GM06990 (cell line): Measurements from ENCODE around the gene PTGES3.

ENCODE experiments used
- DNase-seq: peaks from one replicate; pipeline ENCODE4 v3.0.0-alpha.2; 2011; ENCODE audit not compliant: insufficient read length; ENCODE audit errors: extremely low read depth
- H3K27me3 ChIP-seq: replicated peaks from 2 replicates; pipeline ENCODE4 v1.6.0; 2011; ENCODE audit warnings: low read length; ENCODE audit not compliant: control insufficient read depth, insufficient read depth
- H3K36me3 ChIP-seq: 2 replicates; pipeline ENCODE4 v1.5.1; 2011; ENCODE audit warnings: low read length; ENCODE audit not compliant: control insufficient read depth, insufficient read depth
- H3K4me3 ChIP-seq: replicated peaks from 2 replicates; pipeline ENCODE4 v1.5.1; 2011; ENCODE audit warnings: low read depth, mild to moderate bottlenecking, control low read depth, low read length
- TF ChIP-seq, protein P1 (sequence below): IDR thresholded peaks from 2 replicates; pipeline ENCODE4 v1.5.1; 2011; ENCODE audit warnings: low read length, control low read depth, mild to moderate bottlenecking, inconsistent platforms; ENCODE audit not compliant: insufficient read depth, poor library complexity, severe bottlenecking

PTGES3 gene

DNA sequence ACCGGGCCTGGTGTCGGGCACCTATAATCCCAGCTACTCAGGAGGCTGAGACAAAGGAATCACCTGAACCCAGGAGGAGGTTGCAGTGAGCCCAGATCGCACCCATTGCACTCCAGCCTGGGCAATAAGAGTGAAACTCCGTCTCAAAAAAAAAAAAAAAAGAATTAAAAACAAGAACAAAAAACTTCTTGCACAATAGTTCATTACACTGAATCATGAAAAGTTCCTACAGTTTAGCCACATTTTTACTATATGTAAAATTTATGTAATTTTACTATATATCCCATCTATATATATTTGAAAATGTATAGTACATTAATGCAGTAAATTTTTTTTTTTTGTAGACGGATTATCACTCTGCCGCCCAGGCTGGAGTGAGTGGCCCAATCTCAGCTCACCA, 46.9 kb downstream of the PTGES3 start:
- Histone ChIP-seq H3K36me3 (peaks cover 19% of the 10 kb centered on the region), H3K27me3 (no peaks in the 10 kb centered on the region), H3K4me3 (no peak overlapping the region)
- no peak for DNase-seq
- TF ChIP-seq, protein P1, sequence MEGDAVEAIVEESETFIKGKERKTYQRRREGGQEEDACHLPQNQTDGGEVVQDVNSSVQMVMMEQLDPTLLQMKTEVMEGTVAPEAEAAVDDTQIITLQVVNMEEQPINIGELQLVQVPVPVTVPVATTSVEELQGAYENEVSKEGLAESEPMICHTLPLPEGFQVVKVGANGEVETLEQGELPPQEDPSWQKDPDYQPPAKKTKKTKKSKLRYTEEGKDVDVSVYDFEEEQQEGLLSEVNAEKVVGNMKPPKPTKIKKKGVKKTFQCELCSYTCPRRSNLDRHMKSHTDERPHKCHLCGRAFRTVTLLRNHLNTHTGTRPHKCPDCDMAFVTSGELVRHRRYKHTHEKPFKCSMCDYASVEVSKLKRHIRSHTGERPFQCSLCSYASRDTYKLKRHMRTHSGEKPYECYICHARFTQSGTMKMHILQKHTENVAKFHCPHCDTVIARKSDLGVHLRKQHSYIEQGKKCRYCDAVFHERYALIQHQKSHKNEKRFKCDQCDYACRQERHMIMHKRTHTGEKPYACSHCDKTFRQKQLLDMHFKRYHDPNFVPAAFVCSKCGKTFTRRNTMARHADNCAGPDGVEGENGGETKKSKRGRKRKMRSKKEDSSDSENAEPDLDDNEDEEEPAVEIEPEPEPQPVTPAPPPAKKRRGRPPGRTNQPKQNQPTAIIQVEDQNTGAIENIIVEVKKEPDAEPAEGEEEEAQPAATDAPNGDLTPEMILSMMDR = no peak

DNA sequence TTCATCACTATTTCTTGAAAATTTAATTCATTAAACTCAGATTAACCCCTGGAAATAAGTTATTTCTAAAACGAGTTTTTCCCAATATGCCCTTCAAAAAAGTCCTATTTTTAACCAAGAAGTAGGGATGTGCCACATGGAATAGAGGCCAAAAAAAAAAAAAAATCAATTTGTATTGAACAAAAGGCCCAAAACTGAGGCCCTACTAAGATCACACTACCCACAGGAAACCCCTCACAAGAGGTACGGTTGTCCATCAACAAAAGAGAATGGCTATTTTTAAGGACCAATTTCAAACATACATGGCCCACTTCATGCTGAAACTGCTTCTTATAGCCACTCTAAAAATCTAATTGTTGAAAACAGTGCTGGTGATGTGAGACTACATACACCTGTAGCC, 50.5 kb downstream of the PTGES3 start:
- TF ChIP-seq, protein P1 = no peak
- no peak overlapping the region for H3K4me3 ChIP-seq
- DNase-seq = no peak
- H3K27me3 ChIP-seq = no peaks in the 10 kb centered on the region
- peaks cover 13% of the 10 kb centered on the region for H3K36me3 ChIP-seq

DNA sequence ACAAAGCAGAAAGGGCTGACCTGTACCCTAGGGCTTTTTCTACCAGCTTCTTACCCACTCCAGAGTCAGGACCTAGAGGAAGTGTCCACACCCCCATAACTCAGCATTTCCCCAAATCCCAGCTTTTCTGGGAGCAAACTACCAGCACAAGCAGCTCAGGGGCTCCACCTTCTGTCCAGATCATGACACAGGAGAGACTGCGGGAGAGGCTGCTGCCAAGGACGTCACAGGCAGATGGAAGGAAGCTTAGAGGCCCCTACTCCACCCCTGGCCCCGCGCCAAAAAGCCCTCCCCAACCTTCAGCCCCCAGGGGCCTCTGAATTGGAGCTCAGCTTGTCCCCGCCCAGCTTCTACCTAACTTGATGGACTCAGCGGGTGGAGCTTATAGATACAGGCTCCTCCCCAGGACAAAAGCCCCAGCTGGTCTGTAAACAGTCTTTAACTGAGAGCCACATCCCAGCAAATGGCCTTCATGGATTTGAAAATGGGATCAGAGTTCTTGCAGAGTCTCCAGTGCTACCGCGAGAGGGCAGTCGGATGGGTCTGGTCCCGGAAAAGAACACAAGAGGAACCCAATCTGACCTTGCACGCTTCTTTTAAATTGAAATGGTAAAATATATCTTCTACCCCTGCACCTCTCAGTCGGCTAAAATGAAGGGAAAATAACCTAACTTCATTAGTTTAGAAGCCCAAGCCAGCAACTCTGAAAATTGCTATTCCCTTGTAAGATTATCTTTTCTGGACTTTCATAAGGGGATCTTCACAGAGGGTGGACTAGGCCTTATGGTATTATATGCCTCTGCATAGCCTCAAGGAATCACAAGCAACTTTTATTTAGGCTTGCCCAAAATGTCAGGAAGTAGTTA, 51.2 kb downstream of the PTGES3 start:
- no peaks in the 10 kb centered on the region for H3K27me3 ChIP-seq
- H3K36me3 ChIP-seq = peaks cover 11% of the 10 kb centered on the region
- TF ChIP-seq, protein P1 = peak; percentile 90
- H3K4me3 ChIP-seq = peak overlapping the region; percentile 86
- peak; percentile 92 for DNase-seq

DNA sequence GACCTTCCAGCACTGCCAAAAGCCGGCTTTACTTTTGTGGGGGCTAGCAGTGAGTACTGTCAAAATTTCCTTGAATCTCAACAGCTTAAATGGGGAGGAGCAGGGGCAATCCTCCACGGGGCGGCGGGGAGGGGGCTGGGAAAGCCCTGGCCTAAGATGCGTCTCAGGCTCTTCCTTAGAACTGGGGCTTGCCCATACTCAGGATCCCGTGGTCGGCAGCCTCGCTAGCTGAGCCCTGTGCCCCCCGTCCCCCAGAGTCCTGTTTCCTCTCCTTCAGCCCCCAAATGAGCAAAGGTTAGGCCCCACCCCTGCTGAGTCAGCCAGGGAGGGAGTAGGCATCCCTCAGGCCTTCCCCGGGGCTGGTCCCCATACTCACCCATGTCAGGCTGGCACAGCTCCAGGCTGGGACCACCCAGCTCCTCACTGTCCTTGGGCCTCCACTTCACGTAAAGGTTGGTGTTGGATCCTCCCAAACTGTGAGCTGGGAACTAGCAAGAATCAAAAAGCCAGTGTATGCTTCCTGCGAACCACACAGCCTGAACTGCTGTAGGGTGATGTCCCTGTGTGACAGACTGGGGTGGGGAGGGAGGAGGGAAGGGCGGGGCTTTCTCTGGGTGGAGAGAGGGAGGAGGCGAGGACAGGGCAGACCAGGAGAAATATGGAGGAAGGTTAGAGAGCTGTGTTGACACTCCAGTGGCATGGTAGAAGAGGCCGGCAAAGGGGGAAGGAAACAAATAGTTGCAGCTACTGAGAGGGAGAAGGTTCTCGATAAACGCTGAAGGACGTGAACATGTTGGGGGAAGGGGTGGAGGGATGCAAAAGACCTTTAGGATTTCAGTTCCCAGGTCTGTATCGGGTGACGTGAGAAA, 52.0 kb downstream of the PTGES3 start:
- H3K4me3 ChIP-seq = peak overlapping the region; percentile 86
- peaks cover 11% of the 10 kb centered on the region for H3K36me3 ChIP-seq
- TF ChIP-seq, protein P1 = no peak
- H3K27me3 ChIP-seq = no peaks in the 10 kb centered on the region
- DNase-seq = peak; percentile 87

DNA sequence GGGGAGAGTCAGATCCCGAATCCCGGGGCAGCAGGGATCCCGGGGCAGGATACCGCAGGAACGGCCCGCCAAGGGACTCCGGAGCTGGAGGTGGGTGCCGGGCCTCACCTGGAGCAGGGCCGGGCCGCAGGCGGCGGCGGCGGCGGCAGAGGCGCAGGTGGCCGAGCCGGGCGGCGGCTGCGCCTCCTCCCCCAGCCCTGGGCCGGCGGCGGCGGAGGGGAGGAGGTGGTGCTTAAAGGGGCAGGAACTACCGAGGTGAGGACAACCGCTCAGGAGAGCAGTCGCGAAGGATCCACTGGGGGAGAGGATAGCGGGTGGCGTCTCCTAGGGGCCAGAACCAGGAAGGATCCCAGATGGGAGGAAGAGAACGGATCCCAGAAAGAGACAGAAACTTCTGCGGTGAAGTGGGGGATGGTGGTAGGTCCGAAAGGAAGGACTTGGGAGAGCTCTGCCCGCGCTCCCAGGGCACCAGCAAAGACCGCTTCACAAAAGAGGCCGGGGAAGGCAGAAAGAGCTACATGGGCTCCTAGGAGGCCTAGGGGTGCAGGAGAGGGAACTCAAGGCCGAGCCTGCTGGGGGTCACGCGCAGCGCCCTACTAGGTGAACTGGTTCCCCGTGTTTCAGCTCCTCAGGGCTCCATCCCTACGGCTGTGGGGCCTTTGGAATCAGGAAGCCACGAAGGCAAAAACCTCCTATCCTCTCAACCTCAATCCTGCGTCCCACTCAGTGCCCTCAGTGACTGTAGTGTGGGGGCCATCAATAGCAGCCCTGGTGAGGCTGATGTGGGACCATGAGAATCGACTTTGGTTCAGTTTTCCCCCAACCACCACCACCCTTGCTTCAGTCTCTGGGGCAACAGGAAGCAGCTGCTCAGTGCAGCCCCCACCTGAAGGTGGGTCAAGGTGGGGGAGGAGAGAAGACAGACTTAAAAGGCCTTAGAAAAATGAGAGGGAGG, 53.0 kb downstream of the PTGES3 start:
- Histone ChIP-seq H3K27me3 (no peaks in the 10 kb centered on the region), H3K4me3 (peak overlapping the region; percentile 86), H3K36me3 (peaks cover 9% of the 10 kb centered on the region)
- DNase-seq = peak; percentile 84
- TF ChIP-seq, protein P1 = peak; percentile 32
